Measurements from ENCODE around the gene JMJD7.

JMJD7 gene

DNA sequence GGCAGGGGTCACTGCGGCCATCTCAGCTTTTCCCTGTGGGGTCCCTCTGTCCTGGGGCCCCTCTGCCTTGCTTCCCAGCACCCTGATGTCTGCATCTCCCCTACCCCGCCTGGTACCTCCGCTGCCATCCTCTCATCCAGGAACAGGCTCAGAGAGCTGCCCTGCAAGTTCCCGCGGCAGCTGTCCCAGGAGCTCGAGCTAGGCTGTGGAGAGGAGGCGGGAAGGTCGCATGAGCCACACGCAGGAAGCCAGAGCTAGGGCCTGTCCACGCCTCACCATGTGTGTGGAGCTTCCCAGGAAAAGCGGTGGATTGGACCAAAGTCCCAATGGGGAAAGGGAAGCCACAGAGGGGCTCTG lies 23.3 kb downstream of the JMJD7 start:
- H3K4me1 ChIP-seq (ENCODE audit: insufficient read depth, low read length) = no peaks in the 10 kb centered on the region
- H3K9ac ChIP-seq (ENCODE audit: low read depth, low read length) = no peak overlapping the region
- no peaks in the 10 kb centered on the region for H3K9me3 ChIP-seq (ENCODE audit: control insufficient read depth, insufficient read depth, low read length)
- H3K36me3 ChIP-seq (ENCODE audit: insufficient read depth, low read length) = no peaks in the 10 kb centered on the region; the same call in 1 of the 2 replicates

GRCh38 chr15:41851755-41852370 lies 24.0 kb downstream of the JMJD7 start:
- Histone ChIP-seq H3K36me3 (ENCODE audit: insufficient read depth, low read length) (no peaks in the 10 kb centered on the region; the same call in 1 of the 2 replicates), H3K4me1 (ENCODE audit: insufficient read depth, low read length) (no peaks in the 10 kb centered on the region), H3K9me3 (ENCODE audit: control insufficient read depth, insufficient read depth, low read length) (no peaks in the 10 kb centered on the region), H3K9ac (ENCODE audit: low read depth, low read length) (no peak overlapping the region)

- H3K4me1 ChIP-seq (ENCODE audit: insufficient read depth, low read length) = no peaks in the 10 kb centered on the region
- H3K36me3 ChIP-seq (ENCODE audit: insufficient read depth, low read length) = no peaks in the 10 kb centered on the region; the same call in 1 of the 2 replicates
- H3K9ac ChIP-seq (ENCODE audit: low read depth, low read length) = no peak overlapping the region
- H3K9me3 ChIP-seq (ENCODE audit: control insufficient read depth, insufficient read depth, low read length) = no peaks in the 10 kb centered on the region
Observed at GRCh38 chr15:41852736-41853590, 25.1 kb downstream of the JMJD7 start.

DNA sequence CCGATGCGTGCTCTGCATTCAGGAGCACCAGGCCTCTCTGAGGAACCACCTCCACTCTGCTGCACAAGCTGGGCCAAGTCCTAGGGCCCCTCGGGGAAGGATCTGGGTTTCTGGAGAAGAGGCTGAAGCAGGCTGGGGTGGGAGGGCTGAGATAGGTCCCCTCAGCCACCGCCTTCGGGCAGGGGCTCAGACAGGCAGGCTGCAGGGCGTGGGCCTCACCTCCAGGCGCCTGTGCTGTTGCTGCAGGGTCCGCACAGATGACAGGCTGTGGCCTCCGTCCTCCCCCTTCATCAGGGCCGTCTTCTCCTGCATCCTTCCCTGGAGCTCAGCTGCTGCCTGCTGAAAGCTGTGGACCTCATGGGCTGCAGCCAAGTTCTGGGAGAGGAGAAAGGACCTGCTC lies 25.9 kb downstream of the JMJD7 start:
- H3K9me3 ChIP-seq (ENCODE audit: control insufficient read depth, insufficient read depth, low read length) = no peaks in the 10 kb centered on the region
- H3K36me3 ChIP-seq (ENCODE audit: insufficient read depth, low read length) = no peaks in the 10 kb centered on the region
- H3K9ac ChIP-seq (ENCODE audit: low read depth, low read length) = no peak overlapping the region
- H3K4me1 ChIP-seq (ENCODE audit: insufficient read depth, low read length) = no peaks in the 10 kb centered on the region

DNA sequence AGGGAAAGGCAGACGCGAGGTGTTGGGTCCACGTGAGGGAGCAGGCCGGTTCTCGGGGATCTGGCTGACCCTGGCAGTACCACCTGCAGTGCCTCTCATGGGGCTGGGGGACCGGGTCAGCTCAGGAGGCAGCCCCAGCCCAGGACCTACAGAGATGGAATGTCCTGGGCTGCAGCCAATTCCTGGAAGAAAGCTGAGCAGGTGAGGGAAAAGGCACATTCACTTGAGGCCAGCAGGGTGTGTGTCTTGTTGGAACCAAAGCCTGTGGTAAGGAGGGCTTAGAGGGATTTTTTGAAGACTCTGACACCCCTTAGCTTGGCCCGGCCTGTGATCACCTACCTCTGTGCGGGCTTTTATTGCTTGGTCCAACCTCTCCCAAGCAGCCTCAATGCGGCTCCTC lies 26.6 kb downstream of the JMJD7 start:
- Histone ChIP-seq H3K9ac (ENCODE audit: low read depth, low read length) (no peak overlapping the region), H3K4me1 (ENCODE audit: insufficient read depth, low read length) (no peaks in the 10 kb centered on the region), H3K9me3 (ENCODE audit: control insufficient read depth, insufficient read depth, low read length) (no peaks in the 10 kb centered on the region), H3K36me3 (ENCODE audit: insufficient read depth, low read length) (no peaks in the 10 kb centered on the region)

GRCh38 chr15:41855261-41855961 lies 27.5 kb downstream of the JMJD7 start:
- Histone ChIP-seq H3K36me3 (ENCODE audit: insufficient read depth, low read length) (no peaks in the 10 kb centered on the region), H3K9me3 (ENCODE audit: control insufficient read depth, insufficient read depth, low read length) (no peaks in the 10 kb centered on the region), H3K9ac (ENCODE audit: low read depth, low read length) (no peak overlapping the region), H3K4me1 (ENCODE audit: insufficient read depth, low read length) (no peaks in the 10 kb centered on the region)

- Histone ChIP-seq H3K9ac (ENCODE audit: low read depth, low read length) (no peak overlapping the region), H3K36me3 (ENCODE audit: insufficient read depth, low read length) (no peaks in the 10 kb centered on the region), H3K9me3 (ENCODE audit: control insufficient read depth, insufficient read depth, low read length) (no peaks in the 10 kb centered on the region), H3K4me1 (ENCODE audit: insufficient read depth, low read length) (no peaks in the 10 kb centered on the region)
Observed at GRCh38 chr15:41856262-41856661, 28.4 kb downstream of the JMJD7 start.

DNA sequence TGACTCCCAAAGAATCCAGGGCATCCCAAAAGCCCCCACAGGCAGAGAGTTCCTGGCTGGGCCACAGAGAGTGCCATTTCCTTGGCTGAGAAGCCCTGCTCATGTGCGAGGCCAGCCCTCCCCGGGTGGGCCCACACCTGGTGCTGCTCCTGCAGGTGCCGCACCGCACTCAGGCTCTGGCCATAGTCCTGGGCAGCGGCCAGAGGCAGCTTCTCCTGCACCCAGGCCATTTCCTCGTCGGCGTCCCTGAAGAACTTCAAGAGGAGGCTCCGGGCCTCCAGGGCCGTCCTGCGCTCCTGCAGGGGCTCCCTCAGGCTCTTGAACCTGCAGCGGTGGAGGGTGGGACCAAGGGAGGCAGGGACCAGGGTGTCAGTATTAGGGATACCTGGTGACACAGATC lies 28.8 kb downstream of the JMJD7 start:
- no peak overlapping the region for H3K9ac ChIP-seq (ENCODE audit: low read depth, low read length)
- H3K9me3 ChIP-seq (ENCODE audit: control insufficient read depth, insufficient read depth, low read length) = no peaks in the 10 kb centered on the region
- no peaks in the 10 kb centered on the region for H3K4me1 ChIP-seq (ENCODE audit: insufficient read depth, low read length)
- no peaks in the 10 kb centered on the region for H3K36me3 ChIP-seq (ENCODE audit: insufficient read depth, low read length)

DNA sequence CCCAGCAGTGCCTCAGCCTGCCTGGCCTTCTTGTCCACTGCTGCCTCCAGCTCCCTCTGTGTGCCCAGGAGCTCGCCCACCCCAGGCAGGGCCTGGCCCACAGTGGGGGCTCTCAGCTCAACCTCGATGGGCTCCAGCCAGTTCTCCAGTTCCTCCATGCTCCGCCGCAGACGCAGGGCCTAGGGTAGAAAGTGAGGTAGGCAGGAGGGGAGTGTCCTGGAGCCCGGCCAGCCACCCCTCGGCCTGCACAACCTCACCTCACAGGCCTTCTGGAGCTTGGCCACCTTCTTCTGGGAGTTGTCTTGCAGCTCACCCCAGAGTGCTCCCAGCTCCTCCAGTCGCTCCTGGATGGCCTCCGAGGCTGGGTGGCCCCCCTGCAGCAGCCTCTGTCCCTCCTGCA lies 29.4 kb downstream of the JMJD7 start:
- H3K9me3 ChIP-seq (ENCODE audit: control insufficient read depth, insufficient read depth, low read length) = no peaks in the 10 kb centered on the region
- H3K9ac ChIP-seq (ENCODE audit: low read depth, low read length) = no peak overlapping the region
- H3K36me3 ChIP-seq (ENCODE audit: insufficient read depth, low read length) = no peaks in the 10 kb centered on the region
- H3K4me1 ChIP-seq (ENCODE audit: insufficient read depth, low read length) = no peaks in the 10 kb centered on the region

DNA sequence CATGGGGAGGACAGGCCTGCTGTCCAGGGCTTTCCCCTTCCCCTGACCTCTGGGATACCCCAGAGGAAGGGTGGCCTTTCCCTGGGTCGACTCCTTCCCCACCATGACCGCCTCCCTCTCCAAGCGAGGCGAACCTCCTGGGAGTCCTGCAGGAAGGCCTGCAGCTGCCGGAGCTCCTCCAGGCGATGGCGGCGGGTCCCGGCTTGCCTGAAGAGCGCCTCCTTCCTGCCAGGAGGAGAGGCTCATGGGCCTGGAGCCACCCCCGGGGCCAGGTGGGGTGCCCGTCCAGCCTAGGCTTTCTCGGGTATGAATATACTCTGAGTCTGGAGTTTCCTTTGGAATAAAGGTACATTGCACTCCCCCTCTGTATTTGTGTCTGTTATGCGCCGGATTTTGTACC lies 30.9 kb downstream of the JMJD7 start:
- Histone ChIP-seq H3K9me3 (ENCODE audit: control insufficient read depth, insufficient read depth, low read length) (no peaks in the 10 kb centered on the region), H3K9ac (ENCODE audit: low read depth, low read length) (no peak overlapping the region), H3K4me1 (ENCODE audit: insufficient read depth, low read length) (no peaks in the 10 kb centered on the region), H3K36me3 (ENCODE audit: insufficient read depth, low read length) (no peaks in the 10 kb centered on the region)

GRCh38 chr15:41860049-41860828 lies 32.3 kb downstream of the JMJD7 start:
- no peaks in the 10 kb centered on the region for H3K9me3 ChIP-seq (ENCODE audit: control insufficient read depth, insufficient read depth, low read length)
- H3K9ac ChIP-seq (ENCODE audit: low read depth, low read length) = no peak overlapping the region
- no peaks in the 10 kb centered on the region for H3K4me1 ChIP-seq (ENCODE audit: insufficient read depth, low read length)
- H3K36me3 ChIP-seq (ENCODE audit: insufficient read depth, low read length) = no peaks in the 10 kb centered on the region

DNA sequence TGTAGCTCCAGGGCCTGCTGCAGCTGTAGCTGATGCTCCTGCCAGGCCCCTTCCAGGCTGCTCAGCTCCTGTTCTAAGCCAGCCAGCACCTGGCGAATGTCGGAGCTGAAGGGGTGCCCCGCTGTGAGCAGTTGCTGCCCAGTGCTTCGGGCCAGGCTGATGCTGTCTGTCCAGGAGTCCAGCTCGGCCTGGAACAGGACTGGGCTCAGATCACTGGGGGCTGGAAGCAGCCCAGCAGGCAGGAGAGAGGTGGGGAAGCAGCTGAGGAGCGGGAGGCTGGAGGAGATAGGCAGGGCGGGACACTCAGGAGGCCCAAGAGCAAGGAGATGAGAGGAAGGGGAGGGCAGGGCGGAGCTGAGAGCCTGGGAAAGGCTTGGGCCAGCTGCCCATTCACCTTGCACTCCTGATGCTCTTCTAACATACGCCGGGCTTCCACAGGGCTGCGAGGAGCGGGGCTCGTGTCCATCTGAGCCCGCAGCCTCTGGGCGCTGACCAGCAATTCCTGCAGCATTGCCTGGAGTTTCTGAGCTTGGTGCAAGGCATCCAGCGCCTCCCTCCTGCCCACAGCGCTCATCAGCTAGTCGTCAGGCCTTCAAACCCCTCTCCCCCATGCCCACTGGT lies 34.0 kb downstream of the JMJD7 start:
- no peaks in the 10 kb centered on the region for H3K36me3 ChIP-seq (ENCODE audit: insufficient read depth, low read length)
- H3K9ac ChIP-seq (ENCODE audit: low read depth, low read length) = no peak overlapping the region
- H3K4me1 ChIP-seq (ENCODE audit: insufficient read depth, low read length) = no peaks in the 10 kb centered on the region
- H3K9me3 ChIP-seq (ENCODE audit: control insufficient read depth, insufficient read depth, low read length) = no peaks in the 10 kb centered on the region

DNA sequence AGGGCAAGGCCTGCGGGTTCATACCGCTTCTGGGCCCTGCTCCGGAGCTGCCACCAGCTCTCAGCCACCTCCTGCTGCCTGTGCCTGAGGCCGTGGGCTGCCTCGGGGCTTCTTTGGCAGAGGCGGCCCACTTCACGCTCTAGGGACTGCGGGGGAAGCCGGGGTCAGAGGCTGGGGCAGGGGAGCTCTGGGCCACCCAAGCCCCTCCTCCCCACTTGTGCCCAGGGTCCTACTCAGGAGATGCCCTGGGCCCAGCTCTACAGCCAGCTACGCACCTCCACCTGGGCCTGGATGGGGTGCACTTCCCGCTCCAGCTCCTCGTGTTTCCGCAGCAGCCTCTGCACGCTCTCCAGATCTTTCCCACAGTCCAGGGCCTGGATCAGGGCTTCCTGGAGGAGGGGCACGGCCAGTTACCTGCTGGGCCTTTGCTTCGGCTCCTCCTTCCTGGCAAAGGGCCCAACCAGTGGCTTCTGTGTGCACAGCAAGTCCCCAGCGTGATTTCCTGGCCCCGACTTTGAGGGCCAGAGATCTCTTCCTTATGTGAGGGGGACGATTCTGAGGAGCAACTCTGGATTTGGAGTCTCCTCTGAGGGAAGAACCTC lies 34.7 kb downstream of the JMJD7 start:
- Histone ChIP-seq H3K9ac (ENCODE audit: low read depth, low read length) (no peak overlapping the region), H3K9me3 (ENCODE audit: control insufficient read depth, insufficient read depth, low read length) (no peaks in the 10 kb centered on the region), H3K36me3 (ENCODE audit: insufficient read depth, low read length) (no peaks in the 10 kb centered on the region), H3K4me1 (ENCODE audit: insufficient read depth, low read length) (no peaks in the 10 kb centered on the region)

Measured in ES-I3 (cell line).